RWPE2 (cell line): ENCODE measurements around the gene GBE1.

Source experiments
- ATAC-seq: fragments of 200-7000 bp; cut with Tn5 transposase; 3 replicates; pipeline ENCODE4 v1.9.1; 2021; ENCODE audit warnings: low read depth
- DNase-seq: peaks from one replicate; pipeline ENCODE4 v3.0.0-alpha.2; 2020; ENCODE audit warnings: low spot score
- H3K27ac ChIP-seq: fragments of 450-650 bp; 2 replicates; pipeline ENCODE4 v1.5.1; 2017; ENCODE audit warnings: mild to moderate bottlenecking; ENCODE audit not compliant: poor library complexity, severe bottlenecking
- H3K27me3 ChIP-seq: fragments of 250-450 bp; sonication (Bioruptor Pico); 2 replicates; pipeline ENCODE4 v1.5.1; 2021; ENCODE audit warnings: mild to moderate bottlenecking, moderate library complexity; ENCODE audit not compliant: insufficient read depth, poor library complexity, severe bottlenecking
- H3K36me3 ChIP-seq: fragments of 250-450 bp; sonication (Bioruptor Pico); 2 replicates; pipeline ENCODE4 v1.5.1; 2020; ENCODE audit warnings: low read depth, mild to moderate bottlenecking, moderate library complexity
- H3K4me1 ChIP-seq: fragments of 250-450 bp; sonication (Bioruptor Pico); 2 replicates; pipeline ENCODE4 v1.5.1; 2021; ENCODE audit warnings: mild to moderate bottlenecking, moderate library complexity; ENCODE audit not compliant: insufficient read depth, poor library complexity, severe bottlenecking
- H3K4me3 ChIP-seq: fragments of 250-450 bp; sonication (Bioruptor Pico); 2 replicates; pipeline ENCODE4 v1.5.1; 2021; ENCODE audit warnings: mild to moderate bottlenecking, moderate library complexity; ENCODE audit not compliant: severe bottlenecking
- H3K9me3 ChIP-seq: fragments of 250-450 bp; sonication (Bioruptor Pico); 2 replicates; pipeline ENCODE4 v1.5.1; 2021; ENCODE audit warnings: mild to moderate bottlenecking, moderate library complexity; ENCODE audit not compliant: severe bottlenecking
- TF ChIP-seq, protein P1 (sequence below): fragments of 450-650 bp; IDR thresholded peaks from one replicate; pipeline ENCODE4 v1.5.1; 2017; ENCODE audit warnings: mild to moderate bottlenecking, moderate library complexity; ENCODE audit not compliant: poor library complexity, severe bottlenecking

GBE1 gene

DNA sequence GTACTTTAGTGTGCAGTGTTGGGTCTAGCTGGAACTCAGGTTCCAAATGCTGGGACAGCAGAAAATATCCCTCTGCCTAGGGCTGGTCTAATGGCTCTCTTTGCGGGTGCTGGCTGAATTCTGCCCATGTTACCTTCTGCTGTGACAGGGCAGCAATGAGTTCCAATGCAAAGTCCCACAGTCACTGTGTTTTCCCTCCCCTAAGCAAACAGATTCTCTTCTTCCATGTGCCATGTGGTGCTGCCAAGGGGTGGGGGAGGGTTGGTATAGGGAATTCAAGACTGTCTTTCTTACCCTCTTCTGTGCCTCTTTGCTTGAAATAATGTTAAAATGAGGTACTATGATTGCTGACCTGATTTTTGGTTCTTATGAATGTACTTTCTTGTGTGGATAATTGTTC is 229.6 kb downstream of the GBE1 start:
- Histone ChIP-seq H3K27ac (no peak overlapping the region), H3K27me3 (no peaks in the 10 kb centered on the region), H3K4me1 (no peaks in the 10 kb centered on the region), H3K9me3 (no peaks in the 10 kb centered on the region), H3K4me3 (no peak overlapping the region), H3K36me3 (peaks cover 17% of the 10 kb centered on the region; the same call in 1 of the 2 replicates)
- no peak for DNase-seq
- TF ChIP-seq, protein P1, sequence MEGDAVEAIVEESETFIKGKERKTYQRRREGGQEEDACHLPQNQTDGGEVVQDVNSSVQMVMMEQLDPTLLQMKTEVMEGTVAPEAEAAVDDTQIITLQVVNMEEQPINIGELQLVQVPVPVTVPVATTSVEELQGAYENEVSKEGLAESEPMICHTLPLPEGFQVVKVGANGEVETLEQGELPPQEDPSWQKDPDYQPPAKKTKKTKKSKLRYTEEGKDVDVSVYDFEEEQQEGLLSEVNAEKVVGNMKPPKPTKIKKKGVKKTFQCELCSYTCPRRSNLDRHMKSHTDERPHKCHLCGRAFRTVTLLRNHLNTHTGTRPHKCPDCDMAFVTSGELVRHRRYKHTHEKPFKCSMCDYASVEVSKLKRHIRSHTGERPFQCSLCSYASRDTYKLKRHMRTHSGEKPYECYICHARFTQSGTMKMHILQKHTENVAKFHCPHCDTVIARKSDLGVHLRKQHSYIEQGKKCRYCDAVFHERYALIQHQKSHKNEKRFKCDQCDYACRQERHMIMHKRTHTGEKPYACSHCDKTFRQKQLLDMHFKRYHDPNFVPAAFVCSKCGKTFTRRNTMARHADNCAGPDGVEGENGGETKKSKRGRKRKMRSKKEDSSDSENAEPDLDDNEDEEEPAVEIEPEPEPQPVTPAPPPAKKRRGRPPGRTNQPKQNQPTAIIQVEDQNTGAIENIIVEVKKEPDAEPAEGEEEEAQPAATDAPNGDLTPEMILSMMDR, result no peak
- ATAC-seq, result no peak

DNA sequence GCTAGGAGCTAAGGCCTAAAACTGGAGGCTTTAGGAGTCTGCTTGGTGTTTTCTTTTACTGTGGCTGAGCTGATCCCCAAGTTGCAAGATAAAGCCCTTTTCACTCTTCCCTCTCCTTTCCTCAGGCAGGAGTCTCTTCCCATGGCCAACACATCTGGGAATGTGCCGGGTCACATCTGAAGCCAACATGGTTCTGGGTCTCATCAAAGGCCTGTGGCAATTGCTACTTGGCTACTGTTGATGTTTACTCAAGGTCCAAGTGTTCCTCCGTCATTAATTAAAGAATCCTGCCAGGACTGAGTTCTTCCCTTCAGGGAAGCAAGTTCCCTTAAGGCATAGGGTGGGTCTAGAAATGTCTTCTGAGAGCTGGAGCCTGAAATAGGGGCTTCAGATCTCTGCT is 230.2 kb downstream of the GBE1 start:
- Histone ChIP-seq H3K36me3 (peaks cover 12% of the 10 kb centered on the region; the same call in 1 of the 2 replicates), H3K27ac (no peak overlapping the region), H3K4me3 (no peak overlapping the region), H3K9me3 (no peaks in the 10 kb centered on the region), H3K4me1 (no peaks in the 10 kb centered on the region), H3K27me3 (no peaks in the 10 kb centered on the region)
- DNase-seq, result no peak
- no peak for ATAC-seq
- TF ChIP-seq, protein P1, result no peak

DNA sequence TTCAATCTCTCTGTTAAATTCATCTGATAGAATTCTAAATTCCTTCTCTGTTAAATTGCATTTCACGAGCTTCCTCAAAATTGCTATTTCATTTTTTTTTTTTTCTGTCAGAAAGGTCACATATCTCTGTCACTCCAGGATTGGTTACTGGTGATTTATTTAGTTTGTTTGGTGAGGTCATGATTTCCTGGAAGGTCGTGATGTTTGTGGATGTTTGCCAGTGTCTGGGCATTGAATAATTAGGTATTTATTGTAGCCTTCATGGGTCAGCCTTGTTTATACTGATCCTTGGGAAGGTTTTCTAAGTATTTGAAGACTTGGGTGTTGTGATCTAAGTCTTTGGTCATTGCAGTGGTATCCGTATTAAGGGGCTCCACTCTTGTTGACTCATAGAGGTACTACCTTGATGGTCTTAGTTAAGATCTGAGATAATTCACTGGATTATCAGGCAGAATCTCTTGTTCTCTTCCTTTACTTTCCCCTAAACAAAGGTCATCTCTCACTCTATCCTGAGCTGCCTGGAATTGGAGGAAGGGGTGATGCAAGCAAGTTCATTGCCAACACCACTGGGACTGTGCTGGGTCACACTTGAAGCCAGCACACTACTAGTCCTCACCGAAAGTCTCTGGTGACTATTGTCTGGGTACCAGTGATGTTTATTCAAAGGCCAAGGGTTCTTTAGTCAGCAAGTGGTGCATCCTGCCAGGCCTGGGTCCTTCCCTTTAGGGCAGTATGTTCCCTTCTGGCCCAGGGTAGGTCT is 231.1 kb downstream of the GBE1 start:
- no peak overlapping the region for H3K27ac ChIP-seq
- DNase-seq (no peak), ATAC-seq (no peak)
- H3K9me3 ChIP-seq, result no peaks in the 10 kb centered on the region
- no peak overlapping the region for H3K4me3 ChIP-seq
- H3K4me1 ChIP-seq, result no peaks in the 10 kb centered on the region
- H3K27me3 ChIP-seq, result no peaks in the 10 kb centered on the region
- TF ChIP-seq, protein P1, result no peak
- 0 out of 2 replicates have a peak, but pooled peaks cover 11% of the 10 kb centered on the region for H3K36me3 ChIP-seq

DNA sequence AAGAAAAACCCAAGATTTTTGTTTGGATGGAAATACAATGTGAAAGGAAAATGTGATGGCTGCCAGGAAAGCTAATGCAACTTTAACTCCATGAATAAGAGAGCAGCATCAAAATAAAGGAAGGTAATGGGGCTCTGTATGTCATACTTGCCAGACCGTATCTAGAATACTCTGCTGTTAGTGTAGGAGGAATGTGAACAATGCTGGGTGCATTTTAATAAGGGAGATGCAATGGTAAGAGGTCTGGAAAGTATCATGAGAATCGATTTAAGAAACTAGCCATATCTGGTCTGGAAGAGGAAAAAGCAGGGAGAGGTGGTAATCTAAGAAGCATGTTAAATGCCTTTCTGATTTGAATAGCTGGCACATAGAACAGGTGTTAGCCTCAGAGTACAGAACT is 239.6 kb downstream of the GBE1 start:
- DNase-seq (no peak), ATAC-seq (no peak)
- H3K4me1 ChIP-seq, result no peaks in the 10 kb centered on the region
- H3K27ac ChIP-seq, result no peak overlapping the region
- H3K36me3 ChIP-seq, result peaks cover 5% of the 10 kb centered on the region; the same call in 1 of the 2 replicates
- no peak overlapping the region for H3K4me3 ChIP-seq
- no peaks in the 10 kb centered on the region for H3K9me3 ChIP-seq
- H3K27me3 ChIP-seq, result no peaks in the 10 kb centered on the region
- TF ChIP-seq, protein P1, result no peak

DNA sequence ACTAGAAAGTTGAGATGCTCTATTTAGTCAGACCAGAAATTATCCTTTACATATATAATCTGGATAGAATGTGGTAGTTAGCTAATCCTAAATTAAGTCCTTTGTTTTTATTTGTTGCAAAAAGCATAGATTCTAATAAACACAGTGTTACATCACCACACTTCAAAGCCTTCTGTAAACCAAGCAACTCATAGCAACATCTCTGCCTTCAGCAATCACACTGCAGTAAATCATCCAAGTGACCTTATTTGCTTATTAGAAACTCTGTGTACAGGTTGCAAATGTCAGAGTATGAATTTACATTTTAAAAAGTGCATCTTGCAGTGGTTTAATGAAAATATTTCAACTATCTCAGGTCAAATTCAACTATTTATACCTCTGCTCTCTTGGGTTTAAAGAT is 242.5 kb downstream of the GBE1 start:
- Histone ChIP-seq H3K4me3 (no peak overlapping the region), H3K9me3 (no peaks in the 10 kb centered on the region), H3K36me3 (peaks cover 5% of the 10 kb centered on the region; the same call in 1 of the 2 replicates), H3K4me1 (no peaks in the 10 kb centered on the region), H3K27ac (no peak overlapping the region), H3K27me3 (no peaks in the 10 kb centered on the region)
- TF ChIP-seq, protein P1, result no peak
- ATAC-seq (no peak), DNase-seq (no peak)
